C4-2B (cell line): ENCODE results near the gene NTNG2.

Experiments used
- H3K27ac ChIP-seq: fragments of 450-650 bp; 2 replicates; pipeline ENCODE4 v1.5.1; 2017
- ZFX ChIP-seq: fragments of 450-650 bp; IDR thresholded peaks from 2 replicates; pipeline ENCODE4 v1.6.1; 2017
- TF ChIP-seq, protein P1 (sequence below): fragments of 450-650 bp; conservative IDR thresholded peaks from 2 replicates; pipeline ENCODE4 v1.5.1; 2017; ENCODE audit warnings: mild to moderate bottlenecking

The NTNG2 gene

DNA sequence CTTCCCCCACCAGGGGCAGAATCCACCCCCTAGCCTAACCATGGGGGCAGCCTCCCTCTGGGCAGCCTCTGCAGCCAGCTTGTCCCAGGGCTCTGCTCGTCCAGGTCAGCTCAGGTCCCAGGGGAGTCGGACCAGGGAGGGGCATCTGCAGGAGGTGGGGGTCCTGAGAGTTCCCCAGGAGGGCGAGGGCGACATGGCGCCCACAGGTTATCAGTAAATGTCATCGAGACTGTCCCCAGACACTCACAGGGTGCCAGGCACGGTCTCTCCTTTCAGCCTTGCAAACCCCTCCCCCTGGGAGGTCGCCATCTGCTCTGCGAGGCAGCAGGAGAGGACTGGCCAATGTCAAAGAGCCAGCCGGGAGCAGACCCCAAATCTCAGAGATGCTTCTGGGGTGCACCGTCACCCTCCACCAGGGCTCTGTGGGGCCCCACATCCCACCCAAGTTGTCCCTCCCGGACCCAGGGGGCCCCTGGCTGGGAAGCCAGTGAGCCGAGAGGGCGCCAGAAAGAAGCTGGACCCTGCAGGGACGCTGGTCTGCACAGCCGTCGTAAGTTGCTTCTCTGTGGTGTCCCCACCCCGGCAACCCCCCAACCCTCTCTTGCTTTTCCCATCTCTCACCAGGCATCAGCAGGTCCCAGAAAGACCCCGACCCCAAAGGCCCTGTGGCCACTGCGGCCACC lies 69.3 kb downstream of the NTNG2 start:
- TF ChIP-seq ZFX, result no peak
- TF ChIP-seq, protein P1, sequence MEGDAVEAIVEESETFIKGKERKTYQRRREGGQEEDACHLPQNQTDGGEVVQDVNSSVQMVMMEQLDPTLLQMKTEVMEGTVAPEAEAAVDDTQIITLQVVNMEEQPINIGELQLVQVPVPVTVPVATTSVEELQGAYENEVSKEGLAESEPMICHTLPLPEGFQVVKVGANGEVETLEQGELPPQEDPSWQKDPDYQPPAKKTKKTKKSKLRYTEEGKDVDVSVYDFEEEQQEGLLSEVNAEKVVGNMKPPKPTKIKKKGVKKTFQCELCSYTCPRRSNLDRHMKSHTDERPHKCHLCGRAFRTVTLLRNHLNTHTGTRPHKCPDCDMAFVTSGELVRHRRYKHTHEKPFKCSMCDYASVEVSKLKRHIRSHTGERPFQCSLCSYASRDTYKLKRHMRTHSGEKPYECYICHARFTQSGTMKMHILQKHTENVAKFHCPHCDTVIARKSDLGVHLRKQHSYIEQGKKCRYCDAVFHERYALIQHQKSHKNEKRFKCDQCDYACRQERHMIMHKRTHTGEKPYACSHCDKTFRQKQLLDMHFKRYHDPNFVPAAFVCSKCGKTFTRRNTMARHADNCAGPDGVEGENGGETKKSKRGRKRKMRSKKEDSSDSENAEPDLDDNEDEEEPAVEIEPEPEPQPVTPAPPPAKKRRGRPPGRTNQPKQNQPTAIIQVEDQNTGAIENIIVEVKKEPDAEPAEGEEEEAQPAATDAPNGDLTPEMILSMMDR, result no peak
- no peak overlapping the region for H3K27ac ChIP-seq

DNA sequence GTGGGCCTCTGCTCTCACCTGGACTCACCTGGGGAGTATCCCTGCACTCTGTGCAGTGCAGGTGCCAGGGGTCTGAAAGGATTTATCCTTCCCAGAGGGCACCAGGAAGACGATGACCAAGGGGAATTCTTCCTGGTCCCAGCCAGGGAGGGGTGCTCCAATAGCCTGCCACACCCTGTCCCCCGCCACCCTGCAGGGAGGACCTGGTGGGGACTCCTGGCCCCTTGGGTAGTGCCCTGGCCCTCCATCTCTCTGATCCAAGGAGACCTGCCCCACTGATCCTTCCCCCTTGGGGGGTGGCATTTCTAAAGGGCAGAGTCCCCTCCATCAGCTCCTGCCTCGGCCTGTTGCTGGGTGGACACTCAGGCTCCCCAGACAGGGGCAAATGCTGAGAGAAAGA lies 70.7 kb downstream of the NTNG2 start:
- H3K27ac ChIP-seq, result no peak overlapping the region
- TF ChIP-seq, protein P1, result no peak
- no peak for TF ChIP-seq ZFX

DNA sequence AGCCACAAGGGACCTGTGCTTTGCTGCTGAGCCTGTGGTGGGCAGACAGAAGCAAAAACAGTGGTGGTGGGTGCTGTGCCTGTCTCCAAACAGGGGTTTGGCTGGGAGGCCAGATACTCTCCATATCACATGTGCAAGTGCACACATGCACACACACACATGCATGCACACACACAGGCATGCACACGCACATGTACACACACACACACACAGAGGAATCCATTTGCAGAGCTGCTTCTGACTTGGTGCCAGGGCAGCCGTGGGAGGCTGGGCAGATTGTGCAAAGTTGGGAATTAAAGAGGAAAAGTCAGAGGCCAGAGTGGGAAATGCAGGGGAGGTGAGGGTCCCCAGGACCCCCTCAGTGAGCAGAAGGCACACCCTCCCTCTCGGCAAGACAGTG lies 71.3 kb downstream of the NTNG2 start:
- H3K27ac ChIP-seq, result no peak overlapping the region
- no peak for TF ChIP-seq ZFX
- TF ChIP-seq, protein P1, result no peak

- TF ChIP-seq ZFX, result no peak
- TF ChIP-seq, protein P1, result no peak
- H3K27ac ChIP-seq, result no peak overlapping the region
Observed at GRCh38 chr9:132234535-132234934, 72.7 kb downstream of the NTNG2 start.

- TF ChIP-seq ZFX, result no peak
- TF ChIP-seq, protein P1, result no peak
- H3K27ac ChIP-seq, result no peak overlapping the region
Observed at GRCh38 chr9:132235125-132235524, 73.3 kb downstream of the NTNG2 start.

DNA sequence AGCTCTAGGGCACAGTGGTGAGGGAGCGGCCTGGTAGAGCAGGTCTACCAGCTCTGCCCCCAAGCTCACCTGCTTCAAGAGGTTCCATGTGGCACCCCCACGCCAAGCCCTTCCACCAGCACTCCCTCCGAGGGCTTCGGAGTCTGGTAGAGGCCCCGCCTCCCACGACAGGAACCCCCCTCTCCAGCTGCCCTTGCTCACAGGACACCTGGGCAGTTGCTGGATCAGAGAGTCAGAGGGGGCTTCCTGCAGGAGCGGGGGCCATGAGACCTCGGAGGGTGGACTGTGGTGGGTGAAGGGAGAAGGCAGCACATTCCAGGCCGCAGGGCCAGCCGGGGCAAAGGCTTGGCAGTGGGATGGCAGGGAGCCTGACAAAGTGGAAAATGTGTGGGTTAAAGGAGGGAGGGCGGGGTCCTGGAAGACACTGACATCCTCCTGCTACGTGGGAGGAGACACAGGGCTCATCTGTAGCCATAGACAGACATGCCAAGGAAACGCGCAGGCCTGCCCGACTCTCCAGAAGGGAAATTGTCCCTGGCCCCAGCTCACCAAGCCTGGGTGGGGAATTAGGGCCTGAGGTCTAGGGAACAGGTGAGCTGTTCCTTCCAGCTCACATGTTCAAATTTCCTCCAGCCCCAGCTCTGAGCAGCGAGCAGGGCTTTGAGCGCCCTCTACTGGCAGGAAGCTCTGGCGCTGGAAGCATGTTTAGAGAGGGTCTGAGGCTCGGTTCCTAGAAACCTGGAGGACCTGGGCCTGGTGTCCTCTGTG lies 74.2 kb downstream of the NTNG2 start:
- no peak overlapping the region for H3K27ac ChIP-seq
- TF ChIP-seq, protein P1, result peak; percentile 99
- TF ChIP-seq ZFX, result no peak

- TF ChIP-seq, protein P1, result peak; percentile 81
- TF ChIP-seq ZFX, result no peak
- H3K27ac ChIP-seq, result no peak overlapping the region
Observed at GRCh38 chr9:132236662-132237311, 74.9 kb downstream of the NTNG2 start.
